GM13977 (cell line): Measurements from ENCODE around the gene CETN3.

Experiments used
- DNase-seq: peaks from one replicate; pipeline ENCODE4 v3.0.0; 2012; ENCODE audit warnings: low spot score
- CTCF ChIP-seq: IDR thresholded peaks from 2 replicates; pipeline ENCODE4 v1.5.1; 2012; ENCODE audit warnings: mild to moderate bottlenecking, control low read depth; ENCODE audit not compliant: insufficient read depth; ENCODE audit errors: extremely low read depth, missing control alignments
- in situ Hi-C: fragments of 300-500 bp; cut with MboI; formaldehyde crosslinking; loops from one replicate; pipeline ENCODE4 v1.12.0; 2022; ENCODE audit warnings: low sequenced_read_pairs, low pct_unique_long_range_greater_than_20kb, mixed read lengths, inconsistent platforms; ENCODE audit not compliant: unreplicated experiment

CETN3 gene

DNA sequence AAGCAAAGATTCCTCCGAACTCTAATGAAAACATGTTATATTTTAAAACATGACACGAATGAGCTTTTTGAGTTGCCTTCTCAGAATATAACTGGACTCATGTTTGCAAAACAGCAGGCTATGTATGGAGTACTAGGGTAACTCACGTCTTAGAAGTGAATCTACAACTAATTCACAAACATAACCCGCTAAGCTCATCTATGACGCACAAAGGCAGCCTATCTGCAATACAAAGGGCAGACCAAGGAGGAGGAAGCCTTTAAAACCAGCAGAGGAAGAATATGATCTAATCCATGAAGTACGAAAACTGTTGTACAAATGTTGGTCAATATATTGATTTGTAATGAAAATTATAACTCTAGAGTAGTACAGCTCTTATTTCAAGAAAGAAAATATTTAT, 67.0 kb downstream of the CETN3 start:
- in situ Hi-C loops: no loop called here
- DNase-seq: no peak
- TF ChIP-seq CTCF: no peak
